IMR-90 (cell line): ENCODE results near the gene FHAD1. TPM values are rescaled to one million over a fixed set of nuclear protein-coding genes. Genes with fewer than 3 reads are reported as not detected.

Experiments
- ATAC-seq: fragments of 200-7000 bp; cut with Tn5 transposase; 2 replicates; pipeline ENCODE4 v1.9.1; 2020; ENCODE audit warnings: low read depth, mild to moderate bottlenecking, moderate library complexity
- BruUV-seq: library from RNA; stranded (reverse); fragments of 400-500 nt; replicated peaks from 2 replicates; lab custom pipeline; 2021; lab: Mats Ljungman, UMichigan
- CTCF ChIA-PET: fragments of 300-600 bp; formaldehyde crosslinking; extraction: SDS; loops from one replicate; lab custom pipeline; 2021; ENCODE audit warnings: antibody characterized with exemption; lab: Yijun Ruan, JAX
- POLR2A ChIA-PET: fragments of 300-600 bp; sonication (Branson Sonifier 250); formaldehyde crosslinking; loops from one replicate; lab custom pipeline; 2022; ENCODE audit warnings: antibody characterized with exemption; ENCODE audit not compliant: unreplicated experiment; lab: Charles Lee
- DNase-seq: peaks from one replicate; pipeline ENCODE4 v3.0.0; 2013
- H2AFZ ChIP-seq: replicated peaks from 2 replicates; pipeline ENCODE3; 2013; ENCODE audit warnings: low read length, mild to moderate bottlenecking; ENCODE audit not compliant: poor library complexity
- H2AK5ac ChIP-seq: 2 replicates; pipeline ENCODE4 v1.6.1; 2013; ENCODE audit warnings: low read depth, low read length, inconsistent platforms
- H2AK9ac ChIP-seq: replicated peaks from 2 replicates; pipeline ENCODE3; 2013; ENCODE audit warnings: mild to moderate bottlenecking, low read depth, low read length, moderate library complexity; ENCODE audit not compliant: poor library complexity
- H2BK120ac ChIP-seq: 2 replicates; pipeline ENCODE4 v1.6.1; 2013; ENCODE audit warnings: low read depth, low read length, inconsistent platforms
- H2BK15ac ChIP-seq: 3 replicates; pipeline ENCODE4 v1.6.1; 2013; ENCODE audit warnings: low read depth, low read length, inconsistent platforms
- H2BK20ac ChIP-seq: 2 replicates; pipeline ENCODE4 v1.6.1; 2013; ENCODE audit warnings: low read depth, mild to moderate bottlenecking, inconsistent platforms, low read length, moderate library complexity
- H2BK5ac ChIP-seq: 2 replicates; pipeline ENCODE4 v1.6.1; 2013; ENCODE audit warnings: mild to moderate bottlenecking, low read depth, low read length, inconsistent platforms; ENCODE audit not compliant: poor library complexity, severe bottlenecking
- H3K14ac ChIP-seq: replicated peaks from 2 replicates; pipeline ENCODE4 v1.6.1; 2013; ENCODE audit warnings: low read depth, low read length, inconsistent platforms
- H3K18ac ChIP-seq: 2 replicates; pipeline ENCODE4 v1.6.1; 2013; ENCODE audit warnings: low read depth, low read length, control low read depth
- H3K23ac ChIP-seq: 2 replicates; pipeline ENCODE4 v1.6.1; 2013; ENCODE audit warnings: low read depth, low read length, inconsistent platforms
- H3K27ac ChIP-seq: 2 replicates; pipeline ENCODE4 v1.5.1; 2013; ENCODE audit warnings: mild to moderate bottlenecking, control low read depth, low read length; ENCODE audit not compliant: insufficient read depth
- H3K27me3 ChIP-seq: 2 replicates; pipeline ENCODE4 v1.6.1; 2013; ENCODE audit warnings: low read length; ENCODE audit not compliant: control insufficient read depth, insufficient read depth
- H3K36me3 ChIP-seq: 2 replicates; pipeline ENCODE4 v1.6.1; 2013; ENCODE audit warnings: low read length, mixed read lengths; ENCODE audit not compliant: control insufficient read depth, insufficient read depth
- H3K4ac ChIP-seq: 2 replicates; pipeline ENCODE4 v1.6.1; 2013; ENCODE audit warnings: low read depth, low read length, inconsistent platforms
- H3K4me1 ChIP-seq: 2 replicates; pipeline ENCODE4 v1.6.1; 2013; ENCODE audit warnings: low read length, mixed read lengths; ENCODE audit not compliant: control insufficient read depth, insufficient read depth
- H3K4me2 ChIP-seq: 2 replicates; pipeline ENCODE4 v1.6.1; 2013; ENCODE audit warnings: low read depth, mild to moderate bottlenecking, control low read depth, low read length, moderate library complexity
- H3K4me3 ChIP-seq: 2 replicates; pipeline ENCODE4 v1.5.1; 2013; ENCODE audit warnings: low read depth, mild to moderate bottlenecking, control low read depth, low read length, moderate library complexity; ENCODE audit not compliant: insufficient read depth
- H3K56ac ChIP-seq: 2 replicates; pipeline ENCODE4 v1.6.1; 2013; ENCODE audit warnings: low read length, inconsistent platforms; ENCODE audit not compliant: insufficient read depth; ENCODE audit errors: extremely low read depth
- H3K79me1 ChIP-seq, 2 experiments: 2 replicates each; pipeline ENCODE4 v1.6.1; 2013; ENCODE audit warnings: low read length in 2 of 2, inconsistent platforms in 1 of 2, low read depth in 1 of 2
- H3K9ac ChIP-seq: 2 replicates; pipeline ENCODE4 v1.6.1; 2013; ENCODE audit warnings: low read depth, low read length, control low read depth
- H3K9me1 ChIP-seq: 2 replicates; pipeline ENCODE4 v1.6.1; 2013; ENCODE audit warnings: low read length, inconsistent platforms; ENCODE audit not compliant: insufficient read depth
- H3K9me3 ChIP-seq: 2 replicates; pipeline ENCODE4 v1.6.1; 2013; ENCODE audit warnings: low read length; ENCODE audit not compliant: control insufficient read depth, insufficient read depth
- H4K20me1 ChIP-seq: 2 replicates; pipeline ENCODE4 v1.6.1; 2013; ENCODE audit warnings: low read length, inconsistent platforms; ENCODE audit not compliant: insufficient read depth
- H4K5ac ChIP-seq: 2 replicates; pipeline ENCODE4 v1.6.1; 2013; ENCODE audit warnings: mild to moderate bottlenecking, low read depth, low read length, control low read depth
- H4K8ac ChIP-seq, 2 experiments: 2 replicates each; pipeline ENCODE4 v1.6.1; 2013; ENCODE audit warnings: low read depth in 2 of 2, low read length in 2 of 2, control low read depth in 1 of 2, inconsistent platforms in 1 of 2
- H4K91ac ChIP-seq: 2 replicates; pipeline ENCODE4 v1.6.1; 2013; ENCODE audit warnings: low read depth, low read length, inconsistent platforms; ENCODE audit not compliant: insufficient read depth
- BHLHE40 ChIP-seq: fragments of 150-350 bp; IDR thresholded peaks from 2 replicates; pipeline ENCODE4 v1.6.1; 2016; ENCODE audit warnings: mild to moderate bottlenecking, low read depth, low read length
- CTCF ChIP-seq: conservative IDR thresholded peaks from 2 replicates; pipeline ENCODE4 v1.5.1; 2012; ENCODE audit warnings: mild to moderate bottlenecking, low read depth, low read length, improper control_type of control experiment
- ELK1 ChIP-seq: fragments of 150-350 bp; IDR thresholded peaks from 2 replicates; pipeline ENCODE4 v1.6.1; 2016; ENCODE audit warnings: low read depth, mild to moderate bottlenecking, low read length, moderate library complexity, borderline replicate concordance
- FOS ChIP-seq: fragments of 150-350 bp; IDR thresholded peaks from 2 replicates; pipeline ENCODE4 v1.6.1; 2016; ENCODE audit warnings: low read depth, low read length
- MAZ ChIP-seq: IDR thresholded peaks from 2 replicates; pipeline ENCODE4 v1.6.1; 2012; ENCODE audit warnings: low read depth, mild to moderate bottlenecking, low read length, improper control_type of control experiment, moderate library complexity, borderline replicate concordance
- MXI1 ChIP-seq: IDR thresholded peaks from 2 replicates; pipeline ENCODE4 v1.6.1; 2012; ENCODE audit warnings: low read depth, mild to moderate bottlenecking, low read length, moderate library complexity, borderline replicate concordance
- NFE2L2 ChIP-seq: fragments of 150-350 bp; IDR thresholded peaks from 2 replicates; pipeline ENCODE4 v1.6.1; 2016; ENCODE audit warnings: low read depth, mild to moderate bottlenecking, low read length
- POLR2A ChIP-seq: IDR thresholded peaks from 2 replicates; pipeline ENCODE4 v1.6.1; 2012; ENCODE audit warnings: mild to moderate bottlenecking, low read depth, low read length
- RAD21 ChIP-seq: IDR thresholded peaks from 2 replicates; pipeline ENCODE4 v1.6.1; 2012; ENCODE audit warnings: low read length, improper control_type of control experiment
- RCOR1 ChIP-seq: IDR thresholded peaks from 2 replicates; pipeline ENCODE4 v1.6.1; 2012; ENCODE audit warnings: mild to moderate bottlenecking, low read length, improper control_type of control experiment; ENCODE audit not compliant: insufficient replicate concordance
- RFX5 ChIP-seq: IDR thresholded peaks from 2 replicates; pipeline ENCODE4 v1.8.0; 2012; ENCODE audit warnings: low read depth, mild to moderate bottlenecking, low read length, moderate library complexity
- SMC3 ChIP-seq: fragments of 150-350 bp; IDR thresholded peaks from 2 replicates; pipeline ENCODE4 v1.6.1; 2016; ENCODE audit warnings: low read depth, mild to moderate bottlenecking, antibody characterized with exemption, low read length, moderate library complexity
- USF2 ChIP-seq: fragments of 150-350 bp; IDR thresholded peaks from 2 replicates; pipeline ENCODE4 v1.6.1; 2017; ENCODE audit warnings: mild to moderate bottlenecking, antibody characterized with exemption, low read length, low read depth
- WGBS, 2 experiments: methylation state at CpG; one replicate each; pipeline versions ENCODE4 v1.1.5 to v1.1.7; 2013; ENCODE audit warnings: missing lambda C conversion rate in 2 of 2; ENCODE audit not compliant: insufficient read length in 1 of 2; ENCODE audit errors: extremely low coverage in 2 of 2; 5-methylcytosine and 5-hydroxymethylcytosine counted together
- dilution Hi-C: fragments of 300-500 bp; cut with HindIII; formaldehyde crosslinking; loops from one replicate; pipeline ENCODE4 v1.14.3; 2018; ENCODE audit warnings: low sequenced_read_pairs; ENCODE audit not compliant: unreplicated experiment
- in situ Hi-C: fragments of 300-500 bp; cut with MboI; formaldehyde crosslinking; loops from 3 replicates; pipeline ENCODE4 v1.14.3; 2019; ENCODE audit warnings: low sequenced_read_pairs, inconsistent platforms, mixed read lengths
- intact Hi-C: fragments of 100-400 bp; cut with micrococcal nuclease; formaldehyde crosslinking; loops from 2 replicates; pipeline ENCODE4 v1.10.0; 2022
- polyA plus RNA-seq, 3 experiments: library from polyadenylated mRNA; depleted of rRNA; stranded (reverse); fragments of >200 nt; gene quantifications; 2 replicates each; pipeline ENCODE4 v1.2.3, GENCODE V29; 2012; ENCODE audit warnings: low replicate concordance in 1 of 3
- total RNA-seq: library from RNA; depleted of rRNA; stranded (reverse); fragments of >200 nt; gene quantifications from 2 replicates; pipeline ENCODE4 v1.2.3, GENCODE V29; 2012

FHAD1 gene
- total and polyA plus RNA-seq, 2 of the 4 experiments (the other 2 are of a cell fraction) = not detected

GRCh38 chr1:15343729-15344128, 96.7 kb downstream of the FHAD1 start:
- Histone ChIP-seq H2BK15ac (no peak overlapping the region), H3K9me1 (no peaks in the 10 kb centered on the region), H3K9ac (no peak overlapping the region), H2AFZ (peak overlapping the region; percentile 8), H4K91ac (no peak overlapping the region), H3K27me3 (no peaks in the 10 kb centered on the region), H3K4me1 (peaks cover 6% of the 10 kb centered on the region), H4K20me1 (no peaks in the 10 kb centered on the region), H2BK5ac (no peak overlapping the region), H3K79me1 (no peaks in the 10 kb centered on the region), H2BK120ac (no peak overlapping the region), H3K27ac (no peak overlapping the region), H2BK20ac (no peak overlapping the region), H3K4me3 (no peak overlapping the region), H3K56ac (no peak overlapping the region), H3K36me3 (no peaks in the 10 kb centered on the region), H3K23ac (no peak overlapping the region), H3K14ac (no peak overlapping the region), H4K8ac (no peak overlapping the region; a peak in 1 of 4 replicates), H3K4me2 (no peak overlapping the region), H2AK5ac (no peak overlapping the region), H2AK9ac (peak overlapping the region; percentile 46), H4K5ac (no peak overlapping the region), H3K9me3 (0 out of 2 replicates have a peak, but pooled peaks cover 2% of the 10 kb centered on the region), H3K4ac (0 out of 2 replicates have a peak overlapping the region, but pooled peaks have one; percentile 4), H3K18ac (no peak overlapping the region)
- DNase-seq (peak; percentile 22), ATAC-seq (no peak)
- POLR2A ChIA-PET = no interaction called here
- TF ChIP-seq ELK1 = no peak
- TF ChIP-seq CTCF = no peak
- TF ChIP-seq RAD21 = no peak
- TF ChIP-seq FOS = no peak
- no peak for TF ChIP-seq MAZ
- no peak for TF ChIP-seq BHLHE40
- TF ChIP-seq RCOR1 = no peak
- no peak for TF ChIP-seq RFX5
- TF ChIP-seq MXI1 = no peak
- TF ChIP-seq USF2 = no peak
- TF ChIP-seq NFE2L2 = no peak
- no peak for TF ChIP-seq POLR2A
- TF ChIP-seq SMC3 = no peak
- intact Hi-C loops = no loop called here
- BruUV-seq = no TSS peak
- dilution Hi-C loops = no loop called here
- in situ Hi-C loops = loop anchor here (5.0 kb wide), 1 partner anchor 69 kb away; no protein-coding TSS in a partner anchor
- CTCF ChIA-PET = no interaction called here
- WGBS, 2 experiments = 57% methylated on average over 3 of the region's 11 CpGs; no CpG with 5 or more reads in 1 of the 2 experiments
